DND-41 (cell line): ENCODE measurements around the gene WNT3A.

Source experiments
- ATAC-seq: fragments of 200-7000 bp; cut with Tn5 transposase; 3 replicates; pipeline ENCODE4 v1.9.1; 2021; ENCODE audit warnings: low read depth; ENCODE audit not compliant: insufficient read depth
- DNase-seq: peaks from one replicate; pipeline ENCODE4 v3.0.0-alpha.2; 2020
- H2AFZ ChIP-seq: 2 replicates; pipeline ENCODE4 v1.6.0; 2012; ENCODE audit warnings: low read depth, low read length
- H3K27ac ChIP-seq: 2 replicates; pipeline ENCODE4 v1.5.1; 2012; ENCODE audit warnings: low read length, inconsistent platforms
- H3K27me3 ChIP-seq: fragments of 200-600 bp; sonication (generic); 2 replicates; pipeline ENCODE4 v1.6.0; 2012; ENCODE audit warnings: low read length, mild to moderate bottlenecking, inconsistent platforms; ENCODE audit not compliant: insufficient read depth, poor library complexity
- H3K36me3 ChIP-seq: 2 replicates; pipeline ENCODE4 v1.5.1; 2012; ENCODE audit warnings: low read length, inconsistent platforms; ENCODE audit not compliant: insufficient read depth
- H3K4me1 ChIP-seq: 2 replicates; pipeline ENCODE4 v1.5.1; 2012; ENCODE audit warnings: mild to moderate bottlenecking, low read length; ENCODE audit not compliant: insufficient read depth
- H3K4me2 ChIP-seq: 2 replicates; pipeline ENCODE4 v1.6.0; 2012; ENCODE audit warnings: mild to moderate bottlenecking, moderate library complexity, low read length, inconsistent platforms; ENCODE audit not compliant: insufficient read depth
- H3K4me3 ChIP-seq, 2 experiments: fragments of 200-600 bp in 1 of 2; shearing (Covaris generic) in 1 of 2; 2 replicates each; pipeline ENCODE4 v1.5.1; 2012 to 2016; ENCODE audit warnings: inconsistent platforms in 2 of 2, low read length in 2 of 2, mild to moderate bottlenecking in 2 of 2, low read depth in 1 of 2, moderate library complexity in 1 of 2
- H3K79me2 ChIP-seq: 2 replicates; pipeline ENCODE4 v1.6.0; 2012; ENCODE audit warnings: low read length, inconsistent platforms; ENCODE audit not compliant: insufficient read depth
- H3K9ac ChIP-seq: 2 replicates; pipeline ENCODE4 v1.6.0; 2012; ENCODE audit warnings: low read depth, mild to moderate bottlenecking, inconsistent platforms, low read length, moderate library complexity
- H3K9me3 ChIP-seq: 2 replicates; pipeline ENCODE4 v1.5.1; 2012; ENCODE audit warnings: low read length, moderate library complexity, mild to moderate bottlenecking, inconsistent platforms; ENCODE audit not compliant: insufficient read depth, severe bottlenecking
- H4K20me1 ChIP-seq: 2 replicates; pipeline ENCODE4 v1.6.0; 2012; ENCODE audit warnings: low read length; ENCODE audit not compliant: insufficient read depth
- CTCF ChIP-seq: IDR thresholded peaks from 2 replicates; pipeline ENCODE4 v1.5.1; 2012; ENCODE audit warnings: borderline replicate concordance, low read length, moderate library complexity, mild to moderate bottlenecking; ENCODE audit not compliant: poor library complexity, severe bottlenecking; ENCODE audit errors: extremely low read depth
- EZH2 ChIP-seq: IDR thresholded peaks from 3 replicates; pipeline ENCODE4 v1.6.1; 2012; ENCODE audit warnings: borderline replicate concordance, low read depth, mild to moderate bottlenecking, moderate library complexity, low read length, inconsistent platforms; ENCODE audit not compliant: severe bottlenecking

WNT3A gene

GRCh38 chr1:228079013-228079412, 72.2 kb downstream of the WNT3A start:
- no peaks in the 10 kb centered on the region for H3K9me3 ChIP-seq
- TF ChIP-seq CTCF (no peak), EZH2 (no peak)
- no peak overlapping the region for H3K4me3 ChIP-seq
- H3K27me3 ChIP-seq: no peaks in the 10 kb centered on the region
- H3K9ac ChIP-seq: no peak overlapping the region
- peaks cover 23% of the 10 kb centered on the region for H3K4me1 ChIP-seq
- peaks cover 14% of the 10 kb centered on the region; the same call in 1 of the 2 replicates for H3K36me3 ChIP-seq
- no peak for ATAC-seq
- H3K27ac ChIP-seq: no peak overlapping the region
- no peak for DNase-seq
- H3K4me2 ChIP-seq: no peak overlapping the region
- H3K79me2 ChIP-seq: peaks cover 44% of the 10 kb centered on the region
- H4K20me1 ChIP-seq: peaks cover 60% of the 10 kb centered on the region
- H2AFZ ChIP-seq: no peak overlapping the region

DNA sequence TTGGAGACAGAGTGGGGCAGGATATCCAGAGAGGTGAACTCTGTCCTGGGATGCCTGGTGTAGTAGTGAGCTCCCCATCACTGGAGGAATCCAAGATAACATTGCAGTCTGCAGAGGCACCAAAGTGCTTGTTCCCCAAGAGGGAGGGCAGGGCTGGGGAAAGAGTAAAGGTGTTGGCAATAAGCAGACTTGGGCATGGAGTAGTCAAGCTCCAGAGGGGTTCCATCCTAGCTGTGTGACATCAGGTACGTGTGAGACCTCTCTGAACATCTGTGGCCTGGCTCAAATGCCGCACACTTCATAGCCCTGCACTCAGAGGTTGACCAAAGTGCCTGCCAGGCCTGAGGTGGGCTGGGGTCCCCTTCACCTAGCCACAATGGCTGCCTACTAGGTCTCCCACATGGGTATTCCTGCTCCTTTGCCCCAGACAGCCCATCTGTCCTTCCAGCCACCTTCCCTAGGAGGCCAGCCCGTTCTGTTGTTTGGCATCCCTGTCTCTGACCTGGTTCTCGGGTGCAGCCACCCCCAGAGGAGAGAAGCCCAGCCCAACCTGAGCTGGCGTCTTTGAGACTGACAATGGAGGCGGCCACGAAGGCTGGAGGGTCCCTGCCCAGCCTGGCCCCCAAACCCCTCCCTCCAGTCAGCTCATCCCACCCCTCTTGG, 72.9 kb downstream of the WNT3A start:
- H4K20me1 ChIP-seq: peaks cover 67% of the 10 kb centered on the region
- DNase-seq: no peak
- no peaks in the 10 kb centered on the region for H3K9me3 ChIP-seq
- H3K79me2 ChIP-seq: peaks cover 51% of the 10 kb centered on the region
- no peak overlapping the region for H3K4me3 ChIP-seq
- no peaks in the 10 kb centered on the region for H3K27me3 ChIP-seq
- no peak for TF ChIP-seq EZH2
- TF ChIP-seq CTCF: no peak
- H2AFZ ChIP-seq: no peak overlapping the region
- H3K4me1 ChIP-seq: peaks cover 31% of the 10 kb centered on the region
- H3K27ac ChIP-seq: no peak overlapping the region
- H3K9ac ChIP-seq: no peak overlapping the region
- 0 out of 2 replicates have a peak overlapping the region, but pooled peaks have one; percentile 25 for H3K4me2 ChIP-seq
- H3K36me3 ChIP-seq: peaks cover 20% of the 10 kb centered on the region; the same call in 1 of the 2 replicates
- no peak for ATAC-seq

DNA sequence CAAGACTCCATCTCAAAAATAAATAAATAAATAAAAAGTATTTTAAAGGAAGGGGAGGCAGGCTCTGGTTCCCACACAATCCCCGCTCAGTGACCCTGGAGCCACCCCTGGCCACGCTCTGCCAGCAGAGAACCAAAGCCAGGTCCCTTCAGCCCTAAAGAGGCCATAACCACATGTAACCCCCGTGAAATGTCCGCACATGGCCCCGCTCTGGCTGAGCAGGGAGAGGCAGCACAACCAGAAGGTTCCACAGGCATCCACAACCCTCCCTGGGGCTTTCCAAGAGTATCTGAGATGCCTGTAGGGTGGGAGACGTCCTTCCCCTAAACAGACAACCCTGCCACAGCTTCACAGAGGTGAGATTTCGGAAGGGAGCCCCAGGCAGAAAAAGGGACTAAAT, 74.3 kb downstream of the WNT3A start:
- peak overlapping the region; percentile 98 for H3K9ac ChIP-seq
- ATAC-seq (no peak), DNase-seq (no peak)
- TF ChIP-seq CTCF: no peak
- TF ChIP-seq EZH2: no peak
- H3K36me3 ChIP-seq: peaks cover 33% of the 10 kb centered on the region
- peak overlapping the region; percentile 91 for H3K4me2 ChIP-seq
- no peaks in the 10 kb centered on the region for H3K9me3 ChIP-seq
- H4K20me1 ChIP-seq: peaks cover 69% of the 10 kb centered on the region
- H3K79me2 ChIP-seq: peaks cover 66% of the 10 kb centered on the region
- peak overlapping the region; percentile 77 to 98; a peak in 3 of 4 replicates for H3K4me3 ChIP-seq
- H3K27ac ChIP-seq: peak overlapping the region; percentile 90
- no peaks in the 10 kb centered on the region for H3K27me3 ChIP-seq
- H2AFZ ChIP-seq: no peak overlapping the region
- H3K4me1 ChIP-seq: peaks cover 45% of the 10 kb centered on the region
